Testis (tissue), 3 donors: ENCODE measurements around the gene CELF5. TPM values are rescaled to one million over a fixed set of nuclear protein-coding genes. Genes with fewer than 3 reads are reported as not detected.

Source experiments
- DNase-seq: peaks from one replicate; pipeline ENCODE4 v3.0.0-alpha.2; 2019
- H3K27ac ChIP-seq, 2 donors: fragments of 200-600 bp; sonication (generic); one replicate each; pipeline ENCODE4 v1.5.1; 2019
- H3K27me3 ChIP-seq: fragments of 200-600 bp; sonication (generic); one replicate; pipeline ENCODE4 v1.5.1; 2019
- H3K36me3 ChIP-seq: fragments of 200-600 bp; sonication (generic); one replicate; pipeline ENCODE4 v1.5.1; 2017; ENCODE audit warnings: low read depth; ENCODE audit errors: missing control alignments
- H3K4me1 ChIP-seq: fragments of 200-600 bp; sonication (generic); one replicate; pipeline ENCODE4 v1.5.1; 2019
- H3K4me3 ChIP-seq, 2 donors: fragments of 200-600 bp; sonication (generic); one replicate each; pipeline ENCODE4 v1.5.1; 2017 to 2019
- H3K9me3 ChIP-seq: fragments of 200-600 bp; sonication (generic); one replicate; pipeline ENCODE4 v1.5.1; 2017
- POLR2A ChIP-seq: fragments of 450-650 bp; IDR thresholded peaks from one replicate; pipeline ENCODE4 v1.6.1; 2017; ENCODE audit warnings: antibody characterized with exemption, mild to moderate bottlenecking, moderate library complexity
- WGBS, 2 donors: methylation state at CpG; one replicate each; pipeline ENCODE4 v1.1.5; 2018; 5-methylcytosine and 5-hydroxymethylcytosine counted together
- intact Hi-C: fragments of 100-400 bp; cut with DNase I; formaldehyde crosslinking; loops from one replicate; pipeline ENCODE4 v1.15.1; 2023; ENCODE audit warnings: low total_unique reads
- polyA plus RNA-seq: library from polyadenylated mRNA; stranded (reverse); fragments of 350-450 nt; fragmentation: Illumina TruSeq; extraction: RNeasy Lipid Tissue Mini Kit (QIAGEN cat#74804); gene quantifications from one replicate; pipeline ENCODE4 v1.2.3, GENCODE V29; 2014; ENCODE audit warnings: low read depth, low replicate concordance; ENCODE audit not compliant: insufficient read depth
- total RNA-seq, 2 donors: library from RNA; depleted of rRNA; stranded (reverse); fragments of >200 nt; gene quantifications; one replicate each; pipeline ENCODE4 v1.2.3, GENCODE V29; 2016
- TF ChIP-seq, protein P1 (sequence below), 3 experiments: fragments of 450-650 bp in 2 of 3; fragments of 200-600 bp in 1 of 3; sonication (generic) in 1 of 3; IDR thresholded peaks; one replicate each; pipeline ENCODE4 v1.5.1; 2016 to 2019; ENCODE audit warnings: antibody characterized with exemption in 3 of 3, mild to moderate bottlenecking in 2 of 3, moderate library complexity in 1 of 3

CELF5 gene
- total and polyA plus RNA-seq, 3 donors from 2014 or later: 3.1 to 8.7 (median 6.6) TPM

DNA sequence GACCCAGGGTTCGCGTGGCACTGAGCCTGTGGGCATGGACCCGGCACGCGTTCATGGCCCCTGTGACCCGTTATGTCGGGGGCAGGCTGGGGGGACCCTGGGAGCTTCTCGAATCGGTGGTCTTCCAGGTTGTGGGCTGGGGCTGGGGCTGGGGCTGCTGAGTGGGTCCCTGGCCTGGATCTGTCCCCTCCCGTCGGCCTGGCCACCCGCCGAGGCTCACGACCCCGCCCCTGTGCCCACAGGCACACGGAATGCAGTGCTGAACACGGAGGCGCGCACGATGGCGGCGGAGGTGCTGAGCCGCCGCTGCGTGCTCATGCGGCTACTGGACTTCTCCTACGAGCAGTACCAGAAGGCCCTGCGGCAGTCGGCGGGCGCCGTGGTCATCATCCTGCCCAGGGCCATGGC is 32.2 kb upstream of the CELF5 start:
- Histone ChIP-seq H3K27me3 (no peaks in the 10 kb centered on the region), H3K9me3 (no peaks in the 10 kb centered on the region), H3K4me1 (peaks cover 5% of the 10 kb centered on the region), H3K36me3 (no peaks in the 10 kb centered on the region), H3K27ac (no peak overlapping the region), H3K4me3 (no peak overlapping the region)
- TF ChIP-seq, protein P1, sequence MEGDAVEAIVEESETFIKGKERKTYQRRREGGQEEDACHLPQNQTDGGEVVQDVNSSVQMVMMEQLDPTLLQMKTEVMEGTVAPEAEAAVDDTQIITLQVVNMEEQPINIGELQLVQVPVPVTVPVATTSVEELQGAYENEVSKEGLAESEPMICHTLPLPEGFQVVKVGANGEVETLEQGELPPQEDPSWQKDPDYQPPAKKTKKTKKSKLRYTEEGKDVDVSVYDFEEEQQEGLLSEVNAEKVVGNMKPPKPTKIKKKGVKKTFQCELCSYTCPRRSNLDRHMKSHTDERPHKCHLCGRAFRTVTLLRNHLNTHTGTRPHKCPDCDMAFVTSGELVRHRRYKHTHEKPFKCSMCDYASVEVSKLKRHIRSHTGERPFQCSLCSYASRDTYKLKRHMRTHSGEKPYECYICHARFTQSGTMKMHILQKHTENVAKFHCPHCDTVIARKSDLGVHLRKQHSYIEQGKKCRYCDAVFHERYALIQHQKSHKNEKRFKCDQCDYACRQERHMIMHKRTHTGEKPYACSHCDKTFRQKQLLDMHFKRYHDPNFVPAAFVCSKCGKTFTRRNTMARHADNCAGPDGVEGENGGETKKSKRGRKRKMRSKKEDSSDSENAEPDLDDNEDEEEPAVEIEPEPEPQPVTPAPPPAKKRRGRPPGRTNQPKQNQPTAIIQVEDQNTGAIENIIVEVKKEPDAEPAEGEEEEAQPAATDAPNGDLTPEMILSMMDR (IDR thresholded peaks at IDR 0.05): no peak
- TF ChIP-seq POLR2A: no peak
- 94 to 95% methylated on average over 12 to 24 of the region's 32 CpGs for WGBS, 2 donors
- intact Hi-C loops: no loop called here
- no peak for DNase-seq

DNA sequence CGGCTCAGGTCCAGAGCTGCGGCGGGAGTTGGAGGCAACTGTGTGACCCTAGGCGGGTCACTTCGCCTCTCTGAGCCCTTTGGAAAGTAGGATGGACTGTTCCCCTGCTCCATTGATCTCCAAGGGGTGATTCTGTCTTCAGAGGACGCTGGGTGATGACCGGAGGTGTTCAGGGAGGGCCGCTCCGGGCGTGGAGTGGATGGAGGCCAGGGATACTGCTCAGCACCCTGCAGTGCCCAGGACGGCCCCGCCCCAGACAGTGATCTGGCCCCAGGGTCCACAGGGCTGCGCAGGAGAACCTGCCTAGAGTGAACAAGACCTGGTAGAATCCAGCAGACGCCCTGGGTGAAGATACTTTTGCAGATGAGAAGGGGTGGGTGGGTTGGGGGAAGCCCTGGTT is 31.8 kb upstream of the CELF5 start:
- WGBS, 2 donors: 96 to 100% methylated on average over 8 to 14 of the region's 14 CpGs
- intact Hi-C loops: no loop called here
- Histone ChIP-seq H3K27ac (no peak overlapping the region), H3K4me3 (no peak overlapping the region), H3K4me1 (peaks cover 4% of the 10 kb centered on the region), H3K9me3 (no peaks in the 10 kb centered on the region), H3K36me3 (no peaks in the 10 kb centered on the region), H3K27me3 (no peaks in the 10 kb centered on the region)
- no peak for TF ChIP-seq POLR2A
- TF ChIP-seq, protein P1 (IDR thresholded peaks at IDR 0.05): no peak
- DNase-seq: no peak

DNA sequence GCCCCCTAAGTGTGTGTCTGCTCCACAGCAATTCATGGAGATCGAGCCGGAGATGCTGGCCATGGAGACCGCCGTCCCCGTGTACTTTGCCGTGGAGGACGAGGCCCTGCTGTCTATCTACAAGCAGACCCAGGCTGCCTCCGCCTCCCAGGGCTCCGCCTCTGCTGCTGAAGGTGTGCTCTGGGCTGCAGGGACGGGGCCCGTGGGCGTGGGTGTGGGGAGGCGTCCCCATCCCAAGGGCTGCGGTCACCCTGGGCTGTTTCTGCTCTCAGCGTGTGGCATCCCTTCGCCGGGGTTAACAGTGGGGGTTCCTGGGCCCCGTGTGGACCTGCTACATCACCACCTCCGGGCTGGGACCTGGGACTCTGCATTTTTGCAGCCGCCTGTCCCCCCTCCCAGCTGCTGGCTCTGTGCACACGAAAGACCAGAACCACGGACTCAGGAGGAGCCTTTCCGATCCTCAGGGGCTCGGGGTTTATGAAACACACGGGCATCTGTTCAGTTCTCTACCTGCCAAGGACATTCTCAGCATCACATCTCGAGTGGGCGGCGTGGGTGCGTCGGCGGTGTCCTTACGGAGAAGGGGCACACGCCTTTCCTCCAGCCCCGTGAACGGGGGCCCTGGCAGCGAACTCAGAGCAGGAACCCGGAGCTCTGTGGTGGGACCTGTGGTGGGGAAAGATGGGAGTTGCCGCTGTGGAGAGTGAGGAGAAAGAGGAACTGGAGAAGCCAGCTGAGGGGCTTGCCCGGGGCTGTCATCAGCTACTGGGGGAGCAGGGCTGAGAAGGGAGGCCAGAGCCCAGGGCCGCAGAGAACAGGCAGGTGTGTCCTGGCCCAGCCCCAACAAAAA is 31.0 kb upstream of the CELF5 start:
- Histone ChIP-seq H3K27ac (no peak overlapping the region), H3K9me3 (no peaks in the 10 kb centered on the region), H3K4me1 (peaks cover 4% of the 10 kb centered on the region), H3K36me3 (no peaks in the 10 kb centered on the region), H3K4me3 (no peak overlapping the region), H3K27me3 (no peaks in the 10 kb centered on the region)
- TF ChIP-seq, protein P1 (IDR thresholded peaks at IDR 0.05): no peak
- no peak for TF ChIP-seq POLR2A
- no peak for DNase-seq
- intact Hi-C loops: no loop called here
- 88 to 91% methylated on average over 16 to 40 of the region's 40 CpGs for WGBS, 2 donors

DNA sequence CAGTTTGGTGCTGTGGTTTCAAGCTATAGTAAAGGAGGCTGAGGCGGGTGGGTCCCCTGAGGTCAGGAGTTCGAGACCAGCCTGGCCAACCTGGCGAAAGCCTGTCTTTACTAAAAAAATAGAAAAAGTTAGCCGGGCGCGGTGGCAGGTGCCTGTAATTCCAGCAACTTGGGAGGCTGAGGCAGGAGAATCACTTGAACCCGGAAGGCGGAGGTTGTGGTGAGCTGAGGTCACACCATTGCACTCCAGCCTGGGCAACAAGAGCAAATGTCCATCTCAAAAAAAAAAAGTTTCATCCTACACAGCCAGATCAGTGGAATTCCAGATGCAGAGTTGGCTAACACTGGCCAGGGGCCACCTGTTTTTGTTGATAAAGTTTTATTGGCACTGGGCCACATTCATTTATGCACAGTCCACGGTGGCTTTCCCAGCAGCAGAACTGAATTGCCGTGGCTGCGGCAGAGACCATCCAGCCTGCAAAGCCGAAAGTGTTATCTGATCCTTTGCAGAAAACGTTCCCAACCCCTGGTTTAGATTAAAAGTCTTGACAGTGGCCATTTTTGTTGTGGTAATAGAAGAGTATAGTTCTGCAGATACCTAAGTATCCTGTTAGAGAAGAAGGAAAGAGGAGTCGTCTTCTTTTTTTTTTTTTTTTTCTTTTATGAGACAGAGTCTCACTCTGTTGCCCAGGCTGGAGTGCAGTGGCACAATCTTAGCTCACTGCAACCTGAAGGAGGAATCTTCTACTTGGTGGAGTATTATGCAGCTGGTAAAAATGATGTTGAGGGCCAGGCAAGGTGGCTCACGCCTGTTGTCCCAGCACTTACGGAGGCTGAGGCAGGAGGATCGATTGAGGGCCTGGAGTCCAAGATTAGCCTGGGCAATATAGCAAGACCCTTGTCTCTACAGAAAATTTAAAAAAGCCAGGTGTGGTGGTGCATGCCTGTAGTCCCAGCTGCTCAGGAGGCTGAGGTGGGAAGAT is 30.1 kb upstream of the CELF5 start:
- no peak for DNase-seq
- intact Hi-C loops: no loop called here
- no peaks in the 10 kb centered on the region for H3K36me3 ChIP-seq

More for the DNA sequence above, 30.1 kb upstream of the CELF5 start:
- H3K4me1 ChIP-seq: peaks cover 2% of the 10 kb centered on the region
- H3K9me3 ChIP-seq: no peaks in the 10 kb centered on the region
- TF ChIP-seq POLR2A: no peak
- TF ChIP-seq, protein P1 (IDR thresholded peaks at IDR 0.05): no peak
- H3K27ac ChIP-seq: no peak overlapping the region
- no peaks in the 10 kb centered on the region for H3K27me3 ChIP-seq
- H3K4me3 ChIP-seq: no peak overlapping the region
- WGBS, 2 donors: 88 to 89% methylated on average over 17 of the region's 17 CpGs
